ENCODE results near the gene MPL. TPM values are rescaled to one million over a fixed set of nuclear protein-coding genes. Genes with fewer than 3 reads are reported as not detected.
"Not testable (repeated sequence)": the region's sequence is repeated elsewhere in the genome, so short reads cannot be mapped to it uniquely, and the experiment has no call there.

The MPL gene
- polyA plus RNA-seq, 3 donors from 2014 or later: 0.57 TPM; not detected in 2

DNA sequence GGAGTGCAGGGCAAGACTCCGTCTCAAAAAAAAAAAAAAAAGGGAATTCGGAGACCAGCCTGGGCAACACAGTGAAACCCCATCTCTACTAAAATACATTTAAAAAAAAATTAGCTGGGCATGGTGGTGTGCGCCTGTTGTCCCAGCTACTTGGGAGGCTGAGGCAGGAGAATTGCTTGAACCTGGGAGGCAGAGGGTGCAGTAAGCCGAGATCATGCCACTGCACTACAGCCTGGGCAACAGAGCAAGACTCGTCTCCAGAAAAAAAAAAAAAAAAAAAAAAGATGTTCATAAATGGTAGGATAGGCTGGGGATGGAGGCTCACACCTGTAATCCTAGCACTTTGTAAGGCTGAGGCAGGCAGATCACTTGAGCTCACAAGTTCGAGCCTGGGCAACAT lies 32.2 kb downstream of the MPL start:
- Mint-ChIP-seq H3K4me1 (peaks cover 41 to 44% of the 10 kb centered on the region in 2 donors), H3K27ac (peak overlapping the region in 1 of 6 donors; percentile 23)
- not testable (repeated sequence) for H3K9me3 Mint-ChIP-seq; DNase-seq; H3K4me3 Mint-ChIP-seq; H3K27me3 Mint-ChIP-seq (ENCODE audit: low read depth in 3 of 3); H3K36me3 Mint-ChIP-seq

- Mint-ChIP-seq H3K27ac (peak overlapping the region in 5 of 6 donors; percentile 67 to 80 (median 76)), H3K9me3 (no peaks in the 10 kb centered on the region), H3K4me3 (peak overlapping the region in 2 of 5 donors; percentile 58 to 66), H3K4me1 (peaks cover 33 to 36% of the 10 kb centered on the region in 2 donors), H3K36me3 (peaks cover 0 to 3% (median 0%) of the 10 kb centered on the region in 3 donors), H3K27me3 (ENCODE audit: low read depth in 3 of 3) (peaks cover 3 to 4% (median 3%) of the 10 kb centered on the region in 3 donors)
- no peak for DNase-seq
Measured at GRCh38 chr1:43370564-43370963, 32.9 kb downstream of the MPL start.

DNA sequence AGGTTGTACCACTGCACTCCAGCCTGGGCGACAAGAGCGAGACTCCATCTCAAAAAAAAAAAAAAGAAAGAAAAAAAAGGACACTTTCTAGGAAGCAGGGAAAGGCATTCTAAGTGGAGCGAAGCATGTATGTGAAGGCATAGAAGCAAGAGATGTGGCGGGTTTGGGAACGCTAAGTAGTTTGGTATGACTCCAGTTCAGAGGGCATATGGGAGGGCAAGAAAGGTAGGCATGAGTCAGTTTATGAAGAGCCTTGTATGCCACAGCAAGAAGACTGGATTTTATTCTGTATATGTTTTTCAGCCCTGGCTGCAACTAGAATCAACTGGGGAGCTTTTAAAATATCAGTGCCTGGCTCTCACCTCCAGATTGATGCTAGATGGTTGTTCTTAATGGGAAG lies 34.6 kb downstream of the MPL start:
- H3K4me3 Mint-ChIP-seq: no peak overlapping the region
- peaks cover 18 to 21% of the 10 kb centered on the region in 2 donors for H3K4me1 Mint-ChIP-seq
- no peak for DNase-seq
- H3K36me3 Mint-ChIP-seq: no peaks in the 10 kb centered on the region
- H3K9me3 Mint-ChIP-seq: no peaks in the 10 kb centered on the region
- no peak overlapping the region for H3K27ac Mint-ChIP-seq
- no peaks in the 10 kb centered on the region for H3K27me3 Mint-ChIP-seq (ENCODE audit: low read depth in 3 of 3)

- Mint-ChIP-seq H3K27ac (no peak overlapping the region), H3K27me3 (ENCODE audit: low read depth in 3 of 3) (no peaks in the 10 kb centered on the region), H3K4me3 (no peak overlapping the region), H3K9me3 (no peaks in the 10 kb centered on the region), H3K36me3 (no peaks in the 10 kb centered on the region), H3K4me1 (peaks cover 14 to 17% of the 10 kb centered on the region in 2 donors)
- DNase-seq: no peak
Measured at GRCh38 chr1:43373066-43373940, 35.7 kb downstream of the MPL start.

- H3K27ac Mint-ChIP-seq: peak overlapping the region in 2 of 6 donors; percentile 0 to 2
- H3K36me3 Mint-ChIP-seq: peaks cover 0 to 10% (median 0%) of the 10 kb centered on the region in 3 donors
- peaks cover 5 to 7% of the 10 kb centered on the region in 2 donors for H3K4me1 Mint-ChIP-seq
- H3K4me3 Mint-ChIP-seq: no peak overlapping the region
- H3K27me3 Mint-ChIP-seq (ENCODE audit: low read depth in 3 of 3): no peaks in the 10 kb centered on the region
- no peak for DNase-seq
- no peaks in the 10 kb centered on the region for H3K9me3 Mint-ChIP-seq
Measured at GRCh38 chr1:43376723-43377235, 39.2 kb downstream of the MPL start.

- no peak overlapping the region for H3K4me3 Mint-ChIP-seq
- H3K27me3 Mint-ChIP-seq (ENCODE audit: low read depth in 3 of 3): no peaks in the 10 kb centered on the region
Measured at GRCh38 chr1:43377831-43378230, 40.2 kb downstream of the MPL start.

DNA sequence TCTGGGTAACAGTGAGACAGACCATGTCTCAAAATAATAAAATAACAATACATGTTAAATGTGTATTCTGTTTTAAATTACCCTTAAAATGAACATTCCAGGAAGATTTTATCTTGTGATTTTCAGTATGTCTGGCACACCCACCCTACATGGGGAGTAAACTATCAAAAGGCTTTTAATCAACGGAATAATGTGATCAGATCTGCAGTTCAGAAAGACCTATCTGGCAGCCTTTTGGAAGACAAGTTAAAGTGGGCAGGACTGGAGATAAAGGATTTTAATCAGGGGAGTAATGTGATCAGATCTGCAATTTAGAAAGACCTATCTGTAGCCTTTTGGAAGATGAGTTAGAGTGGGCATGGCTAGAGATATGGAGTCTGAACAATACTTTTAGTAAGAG lies 41.9 kb downstream of the MPL start:
- H3K4me3 Mint-ChIP-seq: no peak overlapping the region
- H3K9me3 Mint-ChIP-seq: no peaks in the 10 kb centered on the region
- no peak for DNase-seq
- H3K36me3 Mint-ChIP-seq: peaks cover 4 to 34% (median 9%) of the 10 kb centered on the region in 3 donors
- no peak overlapping the region for H3K27ac Mint-ChIP-seq
- H3K4me1 Mint-ChIP-seq: peaks cover 6 to 8% of the 10 kb centered on the region in 2 donors
- H3K27me3 Mint-ChIP-seq (ENCODE audit: low read depth in 3 of 3): no peaks in the 10 kb centered on the region

More at GRCh38 chr1:43377831-43378230, 40.2 kb downstream of the MPL start:
- Mint-ChIP-seq H3K27ac (no peak overlapping the region), H3K9me3 (no peaks in the 10 kb centered on the region), H3K4me1 (peaks cover 6 to 8% of the 10 kb centered on the region in 2 donors), H3K36me3 (peaks cover 1 to 18% (median 4%) of the 10 kb centered on the region in 3 donors)
- DNase-seq: no peak

DNA sequence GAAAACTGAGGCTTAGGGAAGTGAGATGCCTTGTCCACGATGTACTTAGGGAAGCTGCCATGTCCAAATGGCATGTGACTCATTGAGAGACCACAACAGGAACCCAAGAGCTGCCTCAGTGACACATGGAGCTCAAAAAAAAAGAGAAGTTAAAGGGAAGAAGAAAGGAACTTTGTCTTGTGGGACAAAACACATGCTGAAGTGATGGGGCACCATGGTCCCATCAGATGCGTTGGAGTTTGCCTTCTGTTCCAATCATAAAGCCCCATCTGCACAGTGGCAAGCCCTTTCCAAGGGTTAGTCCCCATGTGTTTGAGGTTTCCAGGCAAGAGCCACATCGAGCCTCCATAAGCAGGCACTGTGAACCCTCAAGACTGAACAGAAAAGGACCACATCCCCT lies 44.0 kb downstream of the MPL start:
- Mint-ChIP-seq H3K36me3 (peaks cover 7 to 54% (median 19%) of the 10 kb centered on the region in 3 donors), H3K9me3 (no peaks in the 10 kb centered on the region), H3K4me1 (peaks cover 6 to 8% of the 10 kb centered on the region in 2 donors), H3K27me3 (ENCODE audit: low read depth in 3 of 3) (peaks cover 0 to 1% (median 0%) of the 10 kb centered on the region in 3 donors), H3K27ac (peak overlapping the region in 5 of 6 donors; percentile 30 to 71 (median 56)), H3K4me3 (no peak overlapping the region)
- no peak for DNase-seq

- Mint-ChIP-seq H3K9me3 (no peaks in the 10 kb centered on the region), H3K27ac (peak overlapping the region in 3 of 6 donors; percentile 22 to 54 (median 54)), H3K36me3 (peaks cover 13 to 58% (median 24%) of the 10 kb centered on the region in 3 donors), H3K4me1 (peaks cover 6 to 8% of the 10 kb centered on the region in 2 donors), H3K4me3 (no peak overlapping the region), H3K27me3 (ENCODE audit: low read depth in 3 of 3) (peaks cover 0 to 1% (median 0%) of the 10 kb centered on the region in 3 donors)
- no peak for DNase-seq
Measured at GRCh38 chr1:43382027-43382779, 44.6 kb downstream of the MPL start.

GRCh38 chr1:43383449-43383848 lies 45.8 kb downstream of the MPL start:
- Mint-ChIP-seq H3K9me3 (no peaks in the 10 kb centered on the region), H3K36me3 (peaks cover 13 to 58% (median 24%) of the 10 kb centered on the region in 3 donors), H3K27ac (no peak overlapping the region), H3K4me1 (peaks cover 13 to 19% of the 10 kb centered on the region in 2 donors), H3K27me3 (ENCODE audit: low read depth in 3 of 3) (peaks cover 0 to 1% (median 0%) of the 10 kb centered on the region in 3 donors), H3K4me3 (no peak overlapping the region)
- DNase-seq: no peak

DNA sequence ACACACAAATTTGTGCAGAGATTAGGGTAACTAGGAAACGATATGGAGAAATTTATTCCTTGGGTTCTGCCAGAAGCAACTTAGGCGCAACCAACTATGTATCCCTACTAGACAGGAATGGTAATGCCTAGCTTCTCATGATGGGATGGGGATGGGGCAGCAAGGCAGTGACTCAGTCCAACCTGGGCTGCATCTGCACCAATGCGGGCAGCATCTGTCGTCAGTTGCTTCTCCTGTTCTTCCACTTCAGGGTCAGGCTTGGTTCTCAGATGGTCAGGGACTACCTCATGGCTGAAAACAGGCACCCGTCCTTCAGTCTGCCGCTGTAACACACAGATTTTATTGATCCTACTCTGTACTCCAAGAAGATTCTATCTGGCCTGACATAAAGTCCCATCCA lies 49.1 kb downstream of the MPL start:
- Mint-ChIP-seq H3K27me3 (ENCODE audit: low read depth in 3 of 3) (peaks cover 0 to 4% (median 3%) of the 10 kb centered on the region in 3 donors), H3K4me3 (no peak overlapping the region), H3K36me3 (peaks cover 13 to 53% (median 24%) of the 10 kb centered on the region in 3 donors), H3K4me1 (peaks cover 34 to 43% of the 10 kb centered on the region in 2 donors), H3K9me3 (no peaks in the 10 kb centered on the region), H3K27ac (peak overlapping the region in 1 of 6 donors; percentile 8)
- DNase-seq: no peak

DNA sequence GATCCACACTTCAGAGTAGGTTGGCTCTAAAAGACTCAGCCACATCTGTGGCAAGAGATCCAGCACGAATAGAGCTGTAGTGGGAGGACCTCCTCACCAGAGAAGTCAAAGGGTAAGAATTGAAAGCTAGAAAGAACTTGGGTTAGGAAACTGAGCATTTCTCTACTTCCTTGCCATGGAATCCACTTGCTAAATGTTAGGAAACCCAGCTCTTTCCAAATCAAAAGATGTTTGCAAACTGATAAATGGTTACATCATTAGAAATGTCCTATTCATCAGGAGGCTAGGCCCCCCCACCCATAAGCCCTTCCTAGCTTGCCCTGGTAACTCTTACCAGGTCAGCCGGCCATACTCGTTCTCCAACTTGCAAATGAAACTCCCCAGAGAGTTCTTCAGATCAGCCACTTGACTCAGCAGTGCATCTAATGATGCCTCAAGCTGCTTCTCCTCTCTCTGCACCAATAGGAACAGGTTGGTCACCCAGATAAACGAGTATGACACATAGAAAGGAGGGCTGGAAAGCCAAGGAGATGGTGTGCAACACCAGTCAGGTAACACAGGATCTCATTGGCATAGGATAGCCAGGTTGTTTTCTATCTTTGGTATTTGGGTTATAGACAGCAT lies 50.5 kb downstream of the MPL start:
- Mint-ChIP-seq H3K27me3 (ENCODE audit: low read depth in 3 of 3) (peaks cover 0 to 4% (median 3%) of the 10 kb centered on the region in 3 donors), H3K36me3 (peaks cover 10 to 41% (median 17%) of the 10 kb centered on the region in 3 donors)

DNA sequence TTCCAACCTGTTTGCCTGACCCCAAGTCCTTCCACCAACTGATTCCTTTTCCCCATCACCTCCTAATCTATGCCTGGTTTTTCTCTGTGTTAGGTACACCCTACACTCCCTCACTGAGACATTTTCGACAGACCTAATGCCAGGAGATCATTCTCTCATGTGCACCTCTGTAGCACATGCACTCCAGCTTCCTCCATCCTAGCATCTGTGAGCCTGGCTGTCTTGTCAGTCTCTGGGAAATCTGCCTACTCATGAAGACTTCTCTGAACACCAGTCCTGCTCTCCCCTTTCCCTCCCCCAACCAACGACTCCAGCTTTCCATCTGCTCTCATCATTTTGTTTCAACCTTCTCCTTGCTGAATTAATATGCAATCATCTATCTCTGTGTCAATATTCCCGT lies 51.0 kb downstream of the MPL start:
- no peaks in the 10 kb centered on the region for H3K9me3 Mint-ChIP-seq
- peak overlapping the region; percentile 97 to 100 (median 100) for H3K27ac Mint-ChIP-seq
- peaks cover 39 to 53% of the 10 kb centered on the region in 2 donors for H3K4me1 Mint-ChIP-seq
- H3K4me3 Mint-ChIP-seq: peak overlapping the region; percentile 98 to 100 (median 100)
- no peak for DNase-seq
- H3K27me3 Mint-ChIP-seq (ENCODE audit: low read depth in 3 of 3): peaks cover 0 to 4% (median 3%) of the 10 kb centered on the region in 3 donors
- H3K36me3 Mint-ChIP-seq: peaks cover 10 to 36% (median 15%) of the 10 kb centered on the region in 3 donors

More for the DNA sequence above, 50.5 kb downstream of the MPL start:
- Mint-ChIP-seq H3K4me1 (peaks cover 39 to 48% of the 10 kb centered on the region in 2 donors), H3K27ac (peak overlapping the region; percentile 97 to 100 (median 100)), H3K9me3 (no peaks in the 10 kb centered on the region), H3K4me3 (peak overlapping the region; percentile 98 to 100 (median 100))
- no peak for DNase-seq

Measured in immature natural killer cell (primary cell).